CD4-positive, alpha-beta T cell treated with Interleukin-2 at 100 ng/mL for 4 hours (primary cell): ENCODE measurements around the gene MIDN.
"Not testable (repeated sequence)": the region's sequence is repeated elsewhere in the genome, so short reads cannot be mapped to it uniquely, and the experiment has no call there.

Experiments used
- DNase-seq: peaks from one replicate; pipeline ENCODE4 v3.0.0-alpha.2; 2020; ENCODE audit warnings: low spot score

Gene MIDN

DNA sequence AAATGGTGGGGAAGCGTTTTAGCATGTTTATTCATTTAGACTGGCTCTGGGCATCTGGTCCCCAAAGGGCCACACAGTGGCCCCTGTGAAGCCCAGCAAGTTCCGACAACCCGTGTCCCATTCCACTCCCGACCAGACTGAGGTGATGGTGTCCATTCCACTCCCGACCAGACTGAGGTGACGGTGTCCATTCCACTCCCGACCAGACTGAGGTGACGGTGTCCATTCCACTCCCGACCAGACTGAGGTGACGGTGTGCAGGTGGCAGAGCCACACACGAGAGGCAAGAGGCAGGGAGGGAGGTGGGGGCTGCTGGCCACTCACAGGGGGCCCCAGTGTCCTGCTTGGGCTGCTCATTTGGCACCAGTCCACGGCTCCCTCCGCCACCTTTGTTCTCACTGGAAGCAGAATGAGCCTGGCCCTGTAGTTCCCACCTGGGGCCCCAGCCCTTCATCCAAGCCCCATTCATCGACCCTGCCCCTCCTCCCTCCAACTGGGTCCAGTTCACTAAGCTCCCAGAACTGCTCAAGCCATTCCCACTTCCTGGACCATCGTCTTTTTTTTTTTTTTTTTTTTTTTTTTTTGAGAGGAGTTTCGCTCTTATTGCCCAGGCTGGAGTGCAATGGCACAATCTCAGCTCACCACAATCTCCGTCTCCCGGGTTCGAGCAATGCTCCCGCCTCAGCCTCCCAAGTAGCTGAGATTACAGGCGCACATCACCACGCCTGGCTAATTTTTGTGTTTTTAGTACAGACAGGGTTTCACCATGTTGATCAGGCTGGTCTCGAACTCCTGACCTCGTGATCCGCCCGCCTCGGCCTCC is 1.9 kb upstream of the MIDN start:
- DNase-seq: not testable (repeated sequence)

DNA sequence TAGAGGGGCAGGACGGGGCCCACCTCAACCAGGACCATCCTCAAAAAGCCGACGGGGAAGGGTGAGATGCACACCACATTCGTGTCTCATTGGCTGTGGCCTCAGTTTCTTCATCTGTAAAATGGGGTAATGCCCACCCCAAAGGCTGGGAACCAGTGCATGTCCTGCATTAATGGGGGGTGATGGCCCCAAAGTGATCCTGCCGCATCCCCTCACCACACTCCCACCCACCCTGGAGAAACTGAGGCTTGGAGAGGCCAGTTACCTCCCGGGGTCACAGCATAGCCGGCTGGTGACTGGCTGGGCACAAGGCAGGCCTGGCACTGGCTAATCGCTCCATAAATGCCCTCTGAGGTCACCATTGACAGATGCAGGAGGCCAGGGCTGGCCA is 640 bp upstream of the MIDN start:
- no peak for DNase-seq

DNA sequence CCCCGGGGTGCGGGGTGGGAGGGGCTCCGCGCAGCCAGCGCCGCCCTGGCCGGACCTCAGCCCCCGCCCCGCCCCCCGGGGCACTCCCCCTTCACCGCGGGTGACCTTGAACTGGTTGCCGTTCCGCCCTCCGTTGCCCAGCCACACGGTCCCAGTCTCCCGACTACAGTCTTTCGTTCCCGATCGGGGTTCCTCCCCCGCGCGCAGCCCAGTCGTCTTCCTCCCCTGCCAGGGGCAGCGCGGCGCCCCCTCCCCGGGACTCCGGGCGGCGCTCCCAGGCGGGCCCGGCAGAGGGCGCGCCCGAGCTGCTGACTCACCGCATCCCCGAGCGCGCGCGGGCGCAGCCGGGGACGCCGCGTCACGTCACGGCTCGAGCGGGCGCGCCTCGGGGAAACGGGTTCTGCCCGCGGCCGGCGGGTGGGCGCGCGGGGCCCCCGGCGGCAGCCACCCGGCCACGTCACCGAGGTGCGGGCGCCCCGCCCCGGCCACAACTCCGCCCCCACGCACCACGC is 459 bp downstream of the MIDN start:
- DNase-seq: peak; percentile 85

DNA sequence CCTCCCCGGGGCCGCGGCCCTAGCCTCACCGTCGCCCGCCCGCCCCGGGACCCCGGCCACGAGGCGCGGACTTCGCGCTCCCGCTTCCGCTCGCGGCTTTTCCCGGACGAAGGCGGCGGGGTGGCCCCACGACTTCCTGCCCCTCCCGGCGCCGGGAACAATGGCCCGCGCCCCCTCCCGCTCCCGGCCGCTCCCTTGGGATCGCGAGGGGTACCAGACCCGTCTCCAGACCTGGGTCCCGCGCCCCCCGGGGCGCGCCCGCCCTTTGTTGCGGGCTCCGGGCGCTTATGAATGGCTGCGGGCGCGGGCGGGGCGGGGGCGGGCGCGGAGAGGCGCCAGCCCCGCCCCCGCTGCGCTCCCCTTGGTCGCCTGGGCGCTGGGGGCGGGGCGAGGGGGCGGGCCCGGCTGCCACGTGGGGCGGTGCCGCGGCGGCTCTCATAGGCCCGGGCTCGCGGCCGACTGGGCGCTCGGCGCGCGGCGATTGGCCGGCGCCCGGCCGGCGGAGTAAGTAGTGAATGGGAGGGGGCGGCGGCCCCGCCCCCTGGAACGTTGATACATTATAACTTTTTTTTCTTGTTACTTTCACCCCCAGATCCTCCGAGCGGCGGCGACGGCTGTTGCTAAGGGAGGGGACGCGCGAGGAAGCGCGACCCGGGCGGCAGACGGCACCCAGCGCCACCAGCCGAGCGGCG is 1.1 kb downstream of the MIDN start:
- peak; percentile 94 for DNase-seq

DNA sequence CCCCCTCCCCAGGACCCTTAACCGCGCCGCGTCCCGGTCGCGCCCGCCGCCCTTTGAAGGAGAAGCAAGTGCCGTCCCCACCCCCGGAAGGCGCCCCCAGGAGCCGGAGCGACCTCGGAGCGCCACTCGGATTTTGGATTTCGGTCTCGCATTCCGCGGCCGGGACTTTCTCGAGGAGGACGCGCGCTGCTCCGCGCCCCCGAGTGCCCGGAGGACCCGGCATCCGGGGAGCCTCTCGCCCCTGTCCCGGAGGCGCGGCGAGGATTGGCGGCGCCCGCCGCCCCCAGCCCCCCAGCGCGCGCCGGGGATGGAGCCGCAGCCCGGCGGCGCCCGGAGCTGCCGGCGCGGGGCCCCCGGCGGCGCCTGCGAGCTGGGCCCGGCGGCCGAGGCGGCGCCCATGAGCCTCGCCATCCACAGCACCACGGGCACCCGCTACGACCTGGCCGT is 1.6 kb downstream of the MIDN start:
- no peak for DNase-seq

DNA sequence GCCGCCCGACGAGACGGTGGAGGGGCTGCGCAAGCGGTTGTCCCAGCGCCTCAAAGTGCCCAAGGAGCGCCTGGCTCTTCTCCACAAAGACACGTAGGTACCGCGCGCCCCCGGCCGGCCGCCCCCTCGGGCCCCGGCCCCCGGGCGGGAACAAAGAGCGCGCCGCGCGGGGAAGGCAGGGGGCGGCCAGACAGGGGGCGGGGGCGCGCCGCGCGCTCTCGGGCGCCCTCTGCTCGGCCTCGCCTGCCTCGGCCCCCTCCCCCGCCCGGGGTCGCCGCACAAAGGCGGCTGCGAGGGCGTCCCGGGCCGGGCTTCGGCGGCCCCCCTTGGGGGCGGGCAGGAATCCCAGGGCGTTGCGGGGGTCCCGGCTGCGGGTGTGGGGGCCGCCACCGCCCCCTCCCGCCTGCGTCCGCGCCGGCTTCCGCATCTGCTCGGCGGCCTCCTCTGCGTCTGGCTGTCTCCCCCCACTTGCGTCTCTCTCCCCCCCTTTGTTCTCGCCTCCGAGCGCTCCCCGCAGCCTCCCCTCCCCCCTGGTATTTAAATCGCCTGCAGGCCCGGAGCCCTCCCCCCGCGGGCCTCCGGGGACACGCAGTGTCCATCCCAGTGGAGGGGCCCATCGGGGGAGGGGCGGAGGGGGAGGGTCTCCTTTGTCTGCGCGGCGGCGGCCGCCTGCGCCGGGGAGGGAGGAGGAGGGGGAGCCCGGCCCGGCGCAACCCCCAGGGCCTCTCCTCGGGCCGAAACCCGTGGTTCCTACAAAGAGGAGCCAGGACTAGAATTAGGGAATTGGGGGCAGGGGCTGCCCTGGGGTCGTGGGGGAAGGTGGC is 2.3 kb downstream of the MIDN start:
- peak; percentile 54 for DNase-seq

DNA sequence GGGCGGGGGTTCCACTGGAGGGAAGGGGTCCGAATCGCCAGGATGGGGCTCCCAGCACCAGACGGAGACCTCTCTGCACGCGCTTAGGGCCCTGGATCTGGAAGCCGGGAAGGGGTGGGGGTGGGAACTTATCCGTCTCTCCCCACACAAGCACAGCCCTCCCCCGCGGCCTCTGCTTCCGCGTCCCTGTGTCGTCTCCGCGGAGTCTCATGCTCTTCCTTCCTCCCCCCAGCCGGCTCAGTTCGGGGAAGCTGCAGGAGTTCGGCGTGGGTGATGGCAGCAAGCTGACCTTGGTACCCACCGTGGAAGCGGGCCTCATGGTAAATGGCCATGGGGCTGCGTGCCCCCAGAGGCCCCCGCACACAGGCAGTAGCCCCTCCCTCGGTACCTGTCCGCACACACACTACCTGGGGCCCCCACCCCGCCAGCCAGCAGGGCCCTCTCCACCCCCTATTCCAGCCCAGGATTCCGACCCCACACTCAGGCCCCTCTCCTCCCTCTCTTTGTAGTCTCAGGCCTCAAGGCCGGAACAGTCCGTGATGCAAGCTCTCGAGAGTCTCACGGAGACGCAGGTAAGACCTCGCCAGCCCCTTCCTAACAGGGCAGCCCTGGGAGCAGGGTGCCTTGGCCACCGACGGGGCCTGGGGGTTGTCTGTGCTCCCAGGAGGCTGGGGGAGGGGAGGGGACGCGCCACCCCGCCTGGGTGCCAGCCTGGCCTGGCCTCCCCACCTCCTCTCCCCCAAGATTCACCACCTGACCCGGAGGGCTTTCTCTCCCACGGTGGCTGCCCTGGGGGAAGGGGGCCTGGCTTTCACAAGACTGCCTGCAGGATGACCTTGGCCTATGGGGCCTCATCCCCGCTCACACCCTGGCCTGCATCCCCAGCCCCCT is 3.2 kb downstream of the MIDN start:
- peak; percentile 55 for DNase-seq

DNA sequence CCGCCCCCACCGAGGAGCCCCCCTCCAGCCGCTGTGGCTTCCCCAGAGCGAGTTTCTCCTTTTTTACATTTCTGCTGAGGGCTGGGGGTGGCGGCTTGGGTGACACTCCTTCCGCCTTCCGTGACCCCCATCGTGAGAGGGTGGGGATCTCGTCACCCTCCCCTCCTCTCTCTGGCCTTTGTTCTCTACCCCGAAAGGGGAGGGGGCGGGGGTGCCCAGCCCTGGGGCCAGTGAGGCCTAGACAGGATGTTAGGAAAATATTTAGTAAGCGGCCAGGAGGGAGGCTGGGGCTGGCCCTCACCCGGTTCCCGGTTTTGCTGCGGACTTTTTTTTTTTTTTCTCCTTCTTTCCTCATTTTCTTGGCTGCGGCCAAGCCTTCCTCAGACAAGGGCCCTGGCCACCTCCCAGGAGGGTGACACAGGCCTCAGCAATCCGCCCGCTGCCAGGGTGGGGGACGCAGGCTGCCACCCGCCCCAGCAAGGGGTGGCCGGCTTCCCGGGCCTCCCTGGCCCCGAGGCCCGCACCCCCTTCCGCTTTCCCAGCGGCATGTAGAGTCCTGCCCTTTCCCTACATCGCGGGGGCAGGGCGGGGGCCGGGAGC is 3.9 kb downstream of the MIDN start:
- DNase-seq: peak; percentile 83

DNA sequence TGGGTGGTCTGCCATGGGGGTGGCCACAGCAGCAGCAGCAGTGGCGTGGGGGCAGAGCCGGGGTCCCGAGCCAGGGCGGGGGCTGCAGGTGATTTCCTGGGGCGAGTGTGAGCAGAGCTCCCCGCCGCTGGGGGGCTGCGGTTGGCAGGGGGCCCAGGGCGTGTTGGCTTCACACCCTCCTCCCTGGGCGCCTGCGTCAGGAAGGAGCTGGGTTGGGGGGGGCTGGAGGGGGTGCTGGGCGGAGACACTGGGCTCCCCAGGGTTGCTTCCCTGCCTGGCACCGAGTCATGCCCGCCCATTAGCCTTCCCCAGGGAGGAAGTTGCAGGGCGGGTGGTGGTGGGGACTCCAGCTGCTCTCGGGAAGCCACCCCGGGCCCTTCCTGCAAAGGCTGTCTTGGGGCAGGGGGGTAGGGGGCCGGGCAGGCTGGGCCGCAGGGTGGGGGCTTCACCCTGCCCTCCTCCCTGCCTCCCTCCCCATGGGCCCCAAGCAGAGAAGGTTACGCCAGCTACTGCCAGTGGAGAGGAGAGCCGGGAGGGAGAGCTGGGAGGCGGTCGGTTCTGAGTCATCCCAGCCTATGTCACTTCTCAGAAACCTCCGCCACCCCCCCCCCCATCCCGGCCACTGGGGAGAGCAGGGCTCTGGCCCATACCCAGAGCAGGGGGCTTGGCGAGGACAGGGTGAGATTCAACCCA is 4.6 kb downstream of the MIDN start:
- peak; percentile 82 for DNase-seq

DNA sequence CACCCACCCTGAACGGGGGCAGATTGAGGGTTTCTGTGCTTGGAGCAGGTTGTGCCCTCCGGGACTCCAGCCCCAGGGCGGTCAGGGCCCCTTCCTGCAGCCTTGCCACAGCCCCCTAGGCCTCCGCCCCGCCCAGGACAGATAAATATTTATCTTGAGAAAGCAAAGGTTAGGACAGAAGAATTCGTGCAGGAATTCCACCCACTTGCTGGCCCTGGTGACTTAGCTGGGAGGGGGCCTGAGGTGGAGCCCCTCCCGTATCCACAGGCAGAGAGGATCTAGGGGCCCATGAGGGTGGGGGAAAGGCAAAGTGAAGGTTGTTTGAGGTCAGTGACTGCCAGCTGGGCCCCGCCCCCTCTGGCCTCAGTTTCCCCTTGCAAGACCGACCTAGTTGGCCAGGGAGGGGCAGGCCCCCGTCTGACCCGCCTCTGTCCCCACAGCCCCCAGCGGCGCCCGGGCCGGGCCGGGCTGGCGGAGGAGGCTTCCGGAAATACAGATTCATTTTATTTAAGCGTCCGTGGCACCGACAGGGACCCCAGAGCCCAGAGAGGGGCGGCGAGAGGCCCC is 5.2 kb downstream of the MIDN start:
- no peak for DNase-seq

DNA sequence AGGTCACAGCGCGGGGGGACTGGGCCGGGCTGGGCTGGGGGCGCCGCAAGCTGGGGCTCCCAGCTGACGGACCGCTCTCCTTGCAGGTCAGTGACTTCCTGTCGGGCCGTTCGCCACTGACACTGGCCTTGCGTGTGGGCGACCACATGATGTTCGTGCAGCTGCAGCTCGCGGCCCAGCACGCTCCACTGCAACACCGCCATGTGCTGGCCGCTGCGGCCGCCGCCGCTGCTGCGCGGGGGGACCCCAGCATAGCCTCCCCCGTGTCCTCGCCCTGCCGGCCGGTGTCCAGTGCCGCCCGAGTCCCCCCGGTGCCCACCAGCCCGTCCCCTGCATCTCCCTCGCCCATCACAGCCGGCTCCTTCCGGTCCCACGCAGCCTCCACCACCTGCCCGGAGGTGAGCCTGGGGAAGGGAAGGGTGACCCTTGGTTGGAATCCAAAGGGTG is 5.7 kb downstream of the MIDN start:
- no peak for DNase-seq

DNA sequence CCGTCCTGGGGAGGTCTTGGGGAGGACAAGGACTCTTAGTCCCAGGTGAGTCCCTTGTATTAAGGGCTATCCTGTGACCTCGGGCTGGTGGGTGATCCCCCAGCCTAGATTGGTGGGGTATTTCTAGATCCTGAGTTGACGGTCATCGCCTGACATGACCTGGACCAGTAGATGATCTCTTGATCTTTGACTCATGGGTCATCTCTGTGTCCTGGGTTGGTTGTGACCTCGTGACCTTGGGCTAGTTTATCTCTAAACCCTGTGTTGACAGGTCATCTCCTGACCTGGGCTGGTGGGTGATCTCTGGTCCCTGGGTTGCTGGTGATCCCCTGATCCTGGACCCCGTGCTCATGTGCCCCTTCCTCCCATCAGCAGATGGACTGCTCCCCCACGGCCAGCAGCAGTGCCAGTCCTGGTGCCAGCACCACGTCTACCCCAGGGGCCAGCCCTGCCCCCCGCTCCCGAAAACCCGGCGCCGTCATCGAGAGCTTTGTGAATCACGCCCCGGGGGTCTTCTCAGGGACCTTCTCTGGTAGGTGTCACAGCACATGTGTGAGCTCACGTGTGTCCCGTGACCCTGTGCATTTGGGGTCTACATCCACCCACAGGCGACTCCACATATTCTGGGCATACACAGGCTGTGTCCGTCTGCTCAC is 6.3 kb downstream of the MIDN start:
- no peak for DNase-seq

DNA sequence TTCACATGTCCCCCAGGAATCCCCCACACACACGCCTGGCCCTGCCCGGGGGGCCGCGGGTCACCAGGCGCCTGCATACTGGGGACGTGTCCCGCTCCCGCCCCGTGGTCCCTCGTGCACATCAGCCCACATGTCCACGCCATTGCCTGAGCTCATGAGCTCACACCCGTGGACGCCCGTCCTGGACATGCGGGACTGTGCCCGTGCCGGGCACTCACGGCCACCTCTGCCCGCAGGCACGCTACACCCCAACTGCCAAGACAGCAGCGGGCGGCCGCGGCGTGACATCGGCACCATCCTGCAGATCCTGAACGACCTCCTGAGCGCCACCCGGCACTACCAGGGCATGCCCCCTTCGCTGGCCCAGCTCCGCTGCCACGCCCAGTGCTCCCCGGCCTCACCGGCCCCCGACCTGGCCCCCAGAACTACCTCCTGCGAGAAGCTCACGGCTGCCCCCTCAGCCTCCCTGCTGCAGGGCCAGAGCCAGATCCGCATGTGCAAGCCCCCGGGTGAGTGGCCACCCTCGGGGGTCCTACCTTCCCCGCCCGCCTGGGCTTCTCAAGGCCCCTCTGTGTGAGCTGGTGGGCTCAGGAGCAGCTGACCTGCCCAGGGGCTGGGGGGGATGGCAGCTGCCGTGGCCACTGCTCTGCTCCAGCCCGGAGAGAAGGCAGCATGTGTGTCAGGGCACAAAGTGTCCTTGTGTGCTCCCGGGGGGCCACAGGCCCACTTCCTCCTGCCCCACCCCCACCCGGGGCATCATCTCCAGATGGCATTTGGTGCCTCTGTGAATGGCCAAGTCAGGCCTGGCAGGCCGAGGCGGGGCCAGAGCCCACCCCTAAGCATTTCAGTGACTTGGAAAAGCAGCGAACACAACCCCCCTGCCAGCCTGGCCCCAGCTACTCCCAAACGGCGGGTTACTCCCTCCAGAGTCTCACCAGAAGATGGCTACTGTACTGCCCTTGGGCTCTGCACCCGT is 7.1 kb downstream of the MIDN start:
- no peak for DNase-seq

DNA sequence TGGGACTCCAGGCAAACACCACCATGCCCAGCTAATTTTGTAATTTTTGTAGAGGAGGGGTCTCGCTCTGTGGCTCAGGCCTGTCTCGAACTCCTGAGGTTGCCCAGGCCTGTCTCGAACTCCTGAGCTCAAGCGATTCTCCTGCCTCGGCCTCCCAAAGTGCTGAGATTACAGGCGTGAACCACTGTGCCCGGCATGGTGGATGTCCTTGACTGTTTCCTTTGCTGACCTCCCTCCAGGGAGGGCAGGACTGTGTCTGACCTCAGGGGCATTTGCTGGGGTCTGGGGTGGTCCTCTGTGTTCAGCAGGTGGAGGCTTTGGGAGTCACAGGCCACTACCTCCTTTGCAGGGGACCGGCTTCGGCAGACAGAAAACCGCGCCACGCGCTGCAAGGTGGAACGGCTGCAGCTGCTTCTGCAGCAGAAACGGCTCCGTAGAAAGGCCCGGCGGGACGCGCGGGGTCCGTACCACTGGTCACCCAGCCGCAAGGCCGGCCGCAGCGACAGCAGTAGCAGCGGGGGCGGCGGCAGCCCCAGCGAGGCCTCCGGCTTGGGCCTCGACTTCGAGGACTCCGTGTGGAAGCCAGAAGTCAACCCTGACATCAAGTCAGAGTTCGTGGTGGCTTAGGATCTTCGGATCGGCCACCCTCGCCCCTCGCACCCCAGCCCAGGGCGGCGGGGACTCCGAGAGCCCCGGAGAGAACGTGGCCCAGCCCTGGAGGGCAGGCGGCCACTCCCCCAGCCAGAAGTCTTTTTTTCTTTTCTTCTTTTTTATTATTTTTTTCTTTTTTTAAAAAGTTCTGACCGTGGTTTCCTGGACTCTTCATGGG is 8.5 kb downstream of the MIDN start:
- DNase-seq: no peak

DNA sequence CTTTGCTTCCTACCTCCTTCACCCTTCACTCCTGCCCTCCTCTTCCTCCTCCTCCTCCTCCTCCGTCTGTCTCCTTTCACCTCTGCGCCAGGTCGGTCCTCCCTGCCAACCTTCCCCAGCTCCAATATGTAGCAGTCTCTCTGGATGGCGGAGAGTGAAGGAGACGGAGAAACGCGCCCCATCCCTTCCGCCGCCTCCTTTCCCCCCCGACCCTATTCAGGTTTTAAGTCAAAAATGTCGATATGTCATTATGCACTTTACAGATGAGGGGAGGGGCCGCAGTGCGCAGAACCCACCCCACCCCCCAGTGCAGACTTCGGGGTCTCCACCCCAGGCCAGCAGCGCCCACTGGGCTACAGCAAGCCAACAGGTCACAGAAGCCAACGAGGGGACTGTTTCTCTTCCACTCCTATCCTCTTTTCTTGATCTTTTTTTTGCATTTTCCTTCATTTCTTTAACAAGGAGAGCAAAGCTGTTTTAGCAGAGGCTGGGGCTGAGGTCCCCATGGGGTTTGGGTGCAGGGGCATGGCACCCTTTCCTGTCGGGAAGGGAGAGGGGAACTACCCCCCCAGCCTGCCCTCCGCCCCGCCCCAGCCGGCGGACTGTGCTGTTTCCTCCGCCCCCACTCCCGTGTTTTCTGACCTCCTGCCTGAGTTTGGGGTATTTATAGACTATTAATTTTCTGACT is 9.2 kb downstream of the MIDN start:
- no peak for DNase-seq

DNA sequence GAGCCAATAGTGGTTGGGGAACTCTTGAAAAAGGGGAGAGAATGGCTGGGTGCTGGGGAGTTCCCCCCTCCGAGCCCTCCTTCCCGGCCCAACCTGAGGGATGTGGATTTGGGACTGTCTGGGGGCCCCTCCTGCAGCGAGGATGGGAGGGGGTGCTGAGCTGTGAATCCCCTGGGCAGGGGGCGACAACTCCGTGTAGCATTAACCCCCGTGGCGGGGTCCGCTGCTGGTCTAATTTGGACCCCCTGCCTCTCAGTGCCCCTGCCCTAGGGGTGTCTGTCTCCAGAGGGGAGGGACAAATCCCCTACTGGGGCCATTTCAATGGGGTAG is 9.7 kb downstream of the MIDN start:
- no peak for DNase-seq

DNA sequence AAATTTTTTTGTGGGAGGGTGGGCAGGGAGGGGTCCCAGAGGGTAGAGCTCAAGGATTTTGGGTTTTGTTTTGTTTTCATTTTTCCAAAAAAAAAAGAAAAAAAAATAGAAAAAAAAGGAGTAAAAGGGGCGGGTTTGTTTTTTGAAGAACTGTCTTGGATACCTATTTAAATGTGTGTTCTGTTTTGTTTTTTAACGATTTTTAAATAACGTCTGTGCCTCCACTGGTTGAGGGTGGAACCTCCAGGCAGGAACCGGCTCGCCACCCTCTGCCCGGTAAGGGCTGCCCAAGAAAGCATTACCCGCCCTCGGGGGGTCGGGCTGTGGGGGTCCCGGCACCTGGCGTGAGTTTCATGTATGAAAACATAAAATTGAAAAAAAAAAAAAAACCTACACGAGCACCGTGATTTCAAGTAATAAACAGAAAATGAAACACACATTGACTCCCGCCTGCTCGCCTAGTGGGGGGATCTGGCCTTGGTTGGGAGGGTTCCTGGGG is 10.4 kb downstream of the MIDN start:
- DNase-seq: no peak
